ENCODE measurements around the gene RBM6. TPM values are rescaled to one million over a fixed set of nuclear protein-coding genes. Genes with fewer than 3 reads are reported as not detected.

RBM6 gene
- polyA plus RNA-seq, 2 donors: 36.5 to 101 TPM

Other genes with a start within 250 kb of the RBM6 start
- gene AMIGO3, start 220.5 kb upstream of the RBM6 start, polyA plus RNA-seq: 1 to 10 TPM in 1 of 2 donors, under 1 TPM in 1; 1.00 to 1.4 TPM
- 10 to 100 TPM; 17.7 to 32.1 TPM for gene GMPPB, start 216.2 kb upstream of the RBM6 start, polyA plus RNA-seq
- gene IP6K1, start 153.6 kb upstream of the RBM6 start, polyA plus RNA-seq: 10 to 100 TPM; 11.5 to 14.1 TPM
- gene CDHR4, start 140.3 kb upstream of the RBM6 start, polyA plus RNA-seq: under 1 TPM in 1 of 2 donors, not detected in 1; 0.04 TPM
- gene INKA1, start 136.9 kb upstream of the RBM6 start, polyA plus RNA-seq: 10 to 100 TPM; 26.3 to 28.4 TPM
- 10 to 100 TPM; 24.1 to 54.3 TPM for gene UBA7, start 126.2 kb upstream of the RBM6 start, polyA plus RNA-seq
- 1 to 10 TPM; 4.1 to 4.3 TPM for gene TRAIP, start 83.6 kb upstream of the RBM6 start, polyA plus RNA-seq
- under 1 TPM in 1 of 2 donors, not detected in 1; 0.01 TPM for gene CAMKV, start 70.2 kb upstream of the RBM6 start, polyA plus RNA-seq
- gene MST1R, start 36.3 kb upstream of the RBM6 start, polyA plus RNA-seq: 10 to 100 TPM; 23.6 to 53.4 TPM
- 10 to 100 TPM in 1 of 2 donors, 1 to 10 TPM in 1; 7.0 to 10.2 TPM for gene MON1A, start 10.3 kb upstream of the RBM6 start, polyA plus RNA-seq
- gene RBM5, start 148.8 kb downstream of the RBM6 start, polyA plus RNA-seq: 10 to 100 TPM; 62.0 to 97.4 TPM
- 10 to 100 TPM; 55.4 to 79.6 TPM for gene SEMA3F, start 215.2 kb downstream of the RBM6 start, polyA plus RNA-seq

Data from esophagus (tissue), 2 donors.